HepG2 (cell line): Measurements from ENCODE around the gene GALP. TPM values are rescaled to one million over a fixed set of nuclear protein-coding genes. Genes with fewer than 3 reads are reported as not detected.

ENCODE experiments used
- AGO2 ChIP-seq: fragments of 200-400 bp; formaldehyde crosslinking; optimal IDR thresholded peaks from 2 replicates; pipeline ENCODE3; 2017; ENCODE audit warnings: mild to moderate bottlenecking, low read depth, low read length, moderate library complexity
- CTCF ChIP-seq: sonication (generic); formaldehyde crosslinking; IDR thresholded peaks from 2 replicates; pipeline ENCODE4 v1.5.0; 2020; ENCODE audit warnings: mild to moderate bottlenecking, missing genetic modification reagents, moderate library complexity
- HES4 ChIP-seq: sonication (generic); formaldehyde crosslinking; IDR thresholded peaks from 2 replicates; pipeline ENCODE4 v1.9.0; 2021; ENCODE audit warnings: mild to moderate bottlenecking, missing genetic modification reagents, borderline replicate concordance
- MAX ChIP-seq: IDR thresholded peaks from 2 replicates; pipeline ENCODE4 v1.6.1; 2012; ENCODE audit warnings: inconsistent platforms
- POGK ChIP-seq: sonication (generic); formaldehyde crosslinking; conservative IDR thresholded peaks from 2 replicates; pipeline ENCODE4 v1.8.0; 2022; ENCODE audit warnings: mild to moderate bottlenecking, moderate library complexity, missing genetic modification reagents
- RAD21 ChIP-seq: fragments of 450-650 bp; formaldehyde crosslinking; IDR thresholded peaks from 2 replicates; pipeline ENCODE4 v1.5.0; 2020; ENCODE audit warnings: mild to moderate bottlenecking
- ZBTB33 ChIP-seq: sonication (generic); formaldehyde crosslinking; IDR thresholded peaks from 2 replicates; pipeline ENCODE4 v1.4.0; 2020; ENCODE audit warnings: missing genetic modification reagents
- ZNF263 ChIP-seq: sonication (generic); formaldehyde crosslinking; IDR thresholded peaks from 2 replicates; pipeline ENCODE4 v1.4.0; 2020; ENCODE audit warnings: missing genetic modification reagents
- ZNF574 ChIP-seq: sonication (generic); formaldehyde crosslinking; IDR thresholded peaks from 2 replicates; pipeline ENCODE4 v1.4.0; 2020; ENCODE audit warnings: missing genetic modification reagents
- ZNF788 ChIP-seq: sonication (generic); formaldehyde crosslinking; IDR thresholded peaks from 2 replicates; pipeline ENCODE4 v1.5.0; 2020; ENCODE audit warnings: mild to moderate bottlenecking, missing genetic modification reagents, borderline replicate concordance
- ZNF879 ChIP-seq: sonication (generic); formaldehyde crosslinking; IDR thresholded peaks from 2 replicates; pipeline ENCODE4 v1.8.1; 2023; ENCODE audit warnings: missing genetic modification reagents
- ZSCAN9 ChIP-seq: IDR thresholded peaks from 2 replicates; pipeline ENCODE4 v1.6.1; 2016; ENCODE audit warnings: borderline replicate concordance
- polyA plus RNA-seq, 8 experiments: library from polyadenylated mRNA; depleted of rRNA in 3 of 8; stranded (reverse) in 7 of 8; unstranded in 1 of 8; fragments of >200 nt; fragmentation: Illumina TruSeq in 4 of 8; extraction: Trizol in 4 of 8; gene quantifications; 2 replicates each; pipeline versions ENCODE4 v1.2.1 to v1.2.3, GENCODE V29; 2011 to 2016; ENCODE audit warnings: low read depth in 4 of 8, missing spikeins in 1 of 8, mixed read lengths in 1 of 8; ENCODE audit not compliant: insufficient read depth in 1 of 8
- total RNA-seq, 5 experiments: library from RNA; depleted of rRNA; stranded (reverse); fragments of >200 nt; fragmentation: Illumina TruSeq; extraction: Trizol; gene quantifications; 2 replicates each; pipeline ENCODE4 v1.2.3, GENCODE V29; 2016; ENCODE audit warnings: low read depth in 1 of 5

GALP gene
- total and polyA plus RNA-seq, 2 of the 13 experiments (the other 11 are each of a cell fraction or from before 2014, with no cell fraction given): not detected

GRCh38 chr19:56155124-56155687 is 20.6 kb upstream of the GALP start (continued):
- peak; percentile 35; the same call in 1 of the 2 replicates for TF ChIP-seq ZNF574 (CRISPR knock-in tag)
- 0 out of 2 replicates have a peak, but pooled peaks have one; percentile 20 for TF ChIP-seq ZNF788 (CRISPR knock-in tag)
- peak; percentile 14; the same call in 1 of the 2 replicates for TF ChIP-seq MAX
- TF ChIP-seq ZBTB33 (CRISPR knock-in tag): peak; percentile 99
- peak; percentile 52 for TF ChIP-seq AGO2
- no peak for TF ChIP-seq ZSCAN9 (CRISPR knock-in tag)
- TF ChIP-seq POGK (CRISPR knock-in tag): no peak
- peak; percentile 76 for TF ChIP-seq CTCF
- 0 out of 2 replicates have a peak, but pooled peaks have one; percentile 32 for TF ChIP-seq HES4 (CRISPR knock-in tag)
- peak; percentile 68 for TF ChIP-seq RAD21
- peak; percentile 88 for TF ChIP-seq ZNF263 (CRISPR knock-in tag)
- no peak for TF ChIP-seq ZNF879 (CRISPR knock-in tag)
- TF ChIP-seq, all 625 proteins: peak for 14
